B cell (primary cell): ENCODE measurements around the gene CTSL. TPM values are rescaled to one million over a fixed set of nuclear protein-coding genes. Genes with fewer than 3 reads are reported as not detected.

Source experiments
- ATAC-seq: fragments of 200-7000 bp; cut with Tn5 transposase; one replicate; pipeline ENCODE4 v1.10.0; 2021; ENCODE audit warnings: low read depth, mild to moderate bottlenecking, moderate number of reproducible peaks, moderate library complexity
- CTCF ChIA-PET: fragments of 350-600 bp; sonication (Branson Sonifier 250); formaldehyde crosslinking; loops from one replicate; lab custom pipeline; 2021; ENCODE audit warnings: antibody characterized with exemption, inconsistent platforms; lab: Charles Lee
- POLR2A ChIA-PET: fragments of 350-600 bp; sonication (Branson Sonifier 250); formaldehyde crosslinking; loops from one replicate; lab custom pipeline; 2021; ENCODE audit warnings: antibody characterized with exemption; lab: Charles Lee
- DNase-seq: peaks from one replicate; pipeline ENCODE4 v3.0.0; 2013
- H2AFZ ChIP-seq: 2 replicates; pipeline ENCODE4 v1.6.1; 2012; ENCODE audit warnings: mild to moderate bottlenecking, low read depth, low read length; ENCODE audit not compliant: insufficient read depth, poor library complexity, severe bottlenecking
- H3K27ac ChIP-seq, 2 donors: 1 replicate in 1 of 2; 2 replicates in 1 of 2; pipeline ENCODE4 v1.5.1; 2012 to 2013; ENCODE audit warnings: low read length in 2 of 2, mild to moderate bottlenecking in 2 of 2, moderate library complexity in 1 of 2
- H3K27me3 ChIP-seq, 4 experiments: fragments of 200-600 bp in 1 of 4; sonication (generic) in 1 of 4; replicated peaks in 1 of 4; 1 replicate in 2 of 4; 2 replicates in 2 of 4; pipeline versions ENCODE4 v1.6.1 to v1.7.0; 2013 to 2016; ENCODE audit warnings: low read length in 3 of 4, mild to moderate bottlenecking in 2 of 4, mixed read lengths in 1 of 4, moderate library complexity in 1 of 4; ENCODE audit not compliant: insufficient read depth in 4 of 4, control insufficient read depth in 3 of 4; ENCODE audit errors: control extremely low read depth in 1 of 4
- H3K36me3 ChIP-seq, 2 experiments: replicated peaks in 1 of 2; 1 replicate in 1 of 2; 2 replicates in 1 of 2; pipeline versions ENCODE4 v1.6.1 to v1.7.1; 2013; ENCODE audit warnings: low read length in 1 of 2; ENCODE audit not compliant: insufficient read depth in 2 of 2, control insufficient read depth in 1 of 2; ENCODE audit errors: control extremely low read depth in 1 of 2, extremely low read depth in 1 of 2
- H3K4me1 ChIP-seq, 2 donors: fragments of 200-600 bp in 1 of 2; sonication (generic) in 1 of 2; 1 replicate in 1 of 2; 2 replicates in 1 of 2; pipeline versions ENCODE4 v1.5.1 to v1.6.1; 2013 to 2017; ENCODE audit warnings: low read length in 2 of 2; ENCODE audit not compliant: control insufficient read depth in 2 of 2, insufficient read depth in 2 of 2
- H3K4me2 ChIP-seq: replicated peaks from 2 replicates; pipeline ENCODE3; 2012; ENCODE audit warnings: mild to moderate bottlenecking, low read depth, low read length; ENCODE audit not compliant: poor library complexity, severe bottlenecking
- H3K4me3 ChIP-seq, 5 experiments: fragments of 200-600 bp in 1 of 5; sonication (generic) in 1 of 5; 1 replicate in 3 of 5; 2 replicates in 2 of 5; pipeline versions ENCODE4 v1.5.1 to v1.7.0; 2011 to 2016; ENCODE audit warnings: low read length in 4 of 5, mild to moderate bottlenecking in 4 of 5, low read depth in 2 of 5, control low read depth in 1 of 5, moderate library complexity in 1 of 5; ENCODE audit not compliant: insufficient read depth in 1 of 5; ENCODE audit errors: control extremely low read depth in 1 of 5, extremely low read depth in 1 of 5
- H3K79me2 ChIP-seq: fragments of 200-600 bp; sonication (generic); one replicate; pipeline ENCODE4 v1.6.0; 2016; ENCODE audit warnings: low read length; ENCODE audit not compliant: control insufficient read depth, insufficient read depth
- H3K9ac ChIP-seq: fragments of 200-600 bp; sonication (generic); 2 replicates; pipeline ENCODE4 v1.6.1; 2017; ENCODE audit warnings: mild to moderate bottlenecking, low read length, moderate library complexity
- H3K9me3 ChIP-seq, 3 donors: one replicate each; pipeline versions ENCODE4 v1.6.1 to v1.7.1; 2013; ENCODE audit warnings: low read length in 2 of 3; ENCODE audit not compliant: control insufficient read depth in 2 of 3, insufficient read depth in 1 of 3; ENCODE audit errors: control extremely low read depth in 1 of 3
- H4K20me1 ChIP-seq: 2 replicates; pipeline ENCODE4 v1.6.0; 2012; ENCODE audit warnings: mild to moderate bottlenecking, low read length; ENCODE audit not compliant: insufficient read depth, control insufficient read depth, poor library complexity, severe bottlenecking
- H3K27ac Mint-ChIP-seq: one replicate; pipeline ENCODE4 v1.8.0; 2021; ENCODE audit warnings: mixed read lengths
- H3K27me3 Mint-ChIP-seq: one replicate; pipeline ENCODE4 v1.8.0; 2021; ENCODE audit warnings: mixed read lengths
- H3K4me1 Mint-ChIP-seq: one replicate; pipeline ENCODE4 v1.8.0; 2021; ENCODE audit warnings: mixed read lengths
- H3K4me3 Mint-ChIP-seq: one replicate; pipeline ENCODE4 v1.8.0; 2021; ENCODE audit warnings: mixed read lengths
- H3K9me3 Mint-ChIP-seq: one replicate; pipeline ENCODE4 v1.8.0; 2022; ENCODE audit warnings: mixed read lengths; ENCODE audit not compliant: insufficient read depth
- CTCF ChIP-seq: fragments of 200-600 bp; IDR thresholded peaks from one replicate; pipeline ENCODE4 v1.8.0; 2022; ENCODE audit warnings: antibody characterized with exemption, mild to moderate bottlenecking
- EZH2 ChIP-seq: IDR thresholded peaks from 2 replicates; pipeline ENCODE4 v1.6.1; 2012; ENCODE audit warnings: borderline replicate concordance, low read depth, mild to moderate bottlenecking, moderate library complexity, low read length; ENCODE audit not compliant: insufficient read depth, poor library complexity, severe bottlenecking
- WGBS: methylation state at CpG from one replicate; pipeline ENCODE4 v1.1.5; 2013; ENCODE audit warnings: missing lambda C conversion rate; ENCODE audit not compliant: insufficient coverage; 5-methylcytosine and 5-hydroxymethylcytosine counted together
- intact Hi-C: fragments of 100-400 bp; cut with micrococcal nuclease; formaldehyde crosslinking; loops from one replicate; pipeline ENCODE4 v1.10.0; 2022
- polyA plus RNA-seq: library from polyadenylated mRNA; depleted of rRNA; stranded (reverse); fragments of >200 nt; gene quantifications from 2 replicates; pipeline ENCODE4 v1.2.3, GENCODE V29; 2012
- total RNA-seq, 2 donors: library from RNA; stranded (reverse); fragments of 120-200 nt in 1 of 2; gene quantifications; 1 replicate in 1 of 2; 2 replicates in 1 of 2; pipeline versions ENCODE4 v1.2.3 to v1.2.4, GENCODE V29; 2013 to 2022

The CTSL gene
- total and polyA plus RNA-seq, 2 donors (not counting 1 experiment from before 2014, with no cell fraction given): 0.13 to 0.74 TPM

- 92% methylated on average over 12 of the region's 17 CpGs for WGBS
- no peaks in the 10 kb centered on the region for H3K79me2 ChIP-seq
- ChIA-PET POLR2A (no interaction called here), CTCF (no interaction called here)
- H3K9ac ChIP-seq: no peak overlapping the region
- no peaks in the 10 kb centered on the region for H3K9me3 Mint-ChIP-seq
- TF ChIP-seq EZH2 (no peak), CTCF (no peak)
- intact Hi-C loops: loop anchor here (5.0 kb wide), 1 partner anchor 899 kb away; no protein-coding TSS in a partner anchor
- no peaks in the 10 kb centered on the region for H3K36me3 ChIP-seq
- H3K27ac Mint-ChIP-seq: no peak overlapping the region
- ATAC-seq (no peak), DNase-seq (no peak)
- no peak overlapping the region for H3K4me2 ChIP-seq
- H3K27me3 ChIP-seq: peaks cover 0 to under 1% (median 0%) of the 10 kb centered on the region in 4 experiments
- H3K4me1 Mint-ChIP-seq: no peaks in the 10 kb centered on the region
- no peaks in the 10 kb centered on the region for H4K20me1 ChIP-seq
- H3K27ac ChIP-seq: no peak overlapping the region
- H3K9me3 ChIP-seq: peaks cover 0 to 3% (median 0%) of the 10 kb centered on the region in 3 donors
- no peaks in the 10 kb centered on the region for H3K4me1 ChIP-seq
- no peak overlapping the region for H3K4me3 ChIP-seq
- no peak overlapping the region for H2AFZ ChIP-seq
- H3K27me3 Mint-ChIP-seq: peaks cover 4% of the 10 kb centered on the region
- no peak overlapping the region for H3K4me3 Mint-ChIP-seq
Measured at GRCh38 chr9:87677776-87678587, 47.9 kb upstream of the CTSL start.

- POLR2A ChIA-PET: no interaction called here
- Mint-ChIP-seq H3K4me1 (no peaks in the 10 kb centered on the region), H3K4me3 (no peak overlapping the region), H3K27ac (no peak overlapping the region), H3K9me3 (no peaks in the 10 kb centered on the region), H3K27me3 (peaks cover 4% of the 10 kb centered on the region)
- Histone ChIP-seq H4K20me1 (no peaks in the 10 kb centered on the region), H3K4me3 (no peak overlapping the region), H3K79me2 (no peaks in the 10 kb centered on the region), H2AFZ (no peak overlapping the region), H3K9ac (no peak overlapping the region), H3K27ac (no peak overlapping the region), H3K4me1 (no peaks in the 10 kb centered on the region), H3K36me3 (no peaks in the 10 kb centered on the region), H3K9me3 (no peaks in the 10 kb centered on the region), H3K27me3 (no peaks in the 10 kb centered on the region), H3K4me2 (no peak overlapping the region)
- CTCF ChIA-PET: no interaction called here
- peak; percentile 24 for DNase-seq
- WGBS: 94% methylated on average over 7 of the region's 9 CpGs
- ATAC-seq: no peak
- TF ChIP-seq CTCF (peak; percentile 53), EZH2 (no peak)
- intact Hi-C loops: loop anchor here (5.0 kb wide), 1 partner anchor 898 kb away; no protein-coding TSS in a partner anchor
Measured at GRCh38 chr9:87678650-87679355, 47.1 kb upstream of the CTSL start.
